Measurements from ENCODE around the gene CHERP.
"Not testable (repeated sequence)": the region's sequence is repeated elsewhere in the genome, so short reads cannot be mapped to it uniquely, and the experiment has no call there.

Gene CHERP

DNA sequence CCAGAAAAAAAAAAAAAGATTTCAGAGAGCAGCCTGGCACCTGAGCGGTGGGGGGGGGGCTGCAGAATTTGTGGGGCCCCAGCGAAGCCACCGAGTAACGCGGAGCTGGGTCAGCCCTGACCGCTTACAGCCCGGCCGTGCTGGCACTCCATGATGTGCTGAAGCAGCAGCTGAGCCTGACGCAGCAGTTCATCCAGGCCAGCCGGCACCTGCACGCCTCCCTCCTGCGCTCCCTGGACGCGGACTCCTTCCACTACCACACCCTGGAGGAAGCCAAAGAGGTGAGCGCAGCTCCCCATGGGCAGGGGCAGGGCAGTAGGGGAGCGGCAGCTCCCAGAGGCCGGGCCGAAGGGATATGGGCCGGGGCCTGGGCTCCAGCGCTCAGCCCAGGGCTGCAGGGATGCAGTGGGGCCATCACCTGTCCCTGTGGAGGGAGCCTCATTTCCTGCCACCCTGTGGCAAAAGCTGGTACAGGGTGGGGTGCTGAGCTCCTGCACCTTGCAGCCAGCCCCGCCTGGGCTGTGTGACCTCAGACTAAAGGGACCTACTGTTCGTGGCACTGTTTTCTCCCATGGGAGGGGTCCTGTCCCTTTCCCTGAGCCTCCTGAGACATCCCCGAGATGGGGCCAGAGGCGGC is 27.7 kb downstream of the CHERP start:
- no peak overlapping the region for H3K4me3 Mint-ChIP-seq
- H3K27me3 Mint-ChIP-seq = no peaks in the 10 kb centered on the region
- H3K9me3 Mint-ChIP-seq = no peaks in the 10 kb centered on the region
- CTCF ChIA-PET = no interaction called here
- peaks cover 20% of the 10 kb centered on the region for H3K36me3 Mint-ChIP-seq
- no peaks in the 10 kb centered on the region for H3K4me1 Mint-ChIP-seq
- no peak for DNase-seq
- no peak overlapping the region for H3K27ac Mint-ChIP-seq

DNA sequence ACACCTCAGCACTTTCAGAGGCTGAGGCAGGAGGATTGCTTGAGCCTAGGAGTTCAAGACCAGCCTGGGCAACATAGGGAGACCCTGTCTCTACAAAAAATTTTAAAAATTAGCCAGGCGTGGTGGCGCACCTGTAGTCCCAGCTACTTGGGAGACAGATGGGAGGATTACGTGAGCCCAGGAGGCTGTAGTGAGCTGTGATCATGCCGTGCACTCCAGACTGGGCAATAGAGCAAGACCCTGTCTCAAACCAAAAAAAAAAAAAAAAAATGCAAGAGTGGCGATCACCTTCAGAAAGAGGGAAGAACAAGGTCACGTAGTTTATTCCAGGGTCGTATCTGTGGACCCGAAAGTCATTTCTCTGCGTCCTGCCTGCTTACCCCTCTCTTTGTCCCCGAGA is 29.6 kb downstream of the CHERP start:
- H3K27ac Mint-ChIP-seq = not testable (repeated sequence)

DNA sequence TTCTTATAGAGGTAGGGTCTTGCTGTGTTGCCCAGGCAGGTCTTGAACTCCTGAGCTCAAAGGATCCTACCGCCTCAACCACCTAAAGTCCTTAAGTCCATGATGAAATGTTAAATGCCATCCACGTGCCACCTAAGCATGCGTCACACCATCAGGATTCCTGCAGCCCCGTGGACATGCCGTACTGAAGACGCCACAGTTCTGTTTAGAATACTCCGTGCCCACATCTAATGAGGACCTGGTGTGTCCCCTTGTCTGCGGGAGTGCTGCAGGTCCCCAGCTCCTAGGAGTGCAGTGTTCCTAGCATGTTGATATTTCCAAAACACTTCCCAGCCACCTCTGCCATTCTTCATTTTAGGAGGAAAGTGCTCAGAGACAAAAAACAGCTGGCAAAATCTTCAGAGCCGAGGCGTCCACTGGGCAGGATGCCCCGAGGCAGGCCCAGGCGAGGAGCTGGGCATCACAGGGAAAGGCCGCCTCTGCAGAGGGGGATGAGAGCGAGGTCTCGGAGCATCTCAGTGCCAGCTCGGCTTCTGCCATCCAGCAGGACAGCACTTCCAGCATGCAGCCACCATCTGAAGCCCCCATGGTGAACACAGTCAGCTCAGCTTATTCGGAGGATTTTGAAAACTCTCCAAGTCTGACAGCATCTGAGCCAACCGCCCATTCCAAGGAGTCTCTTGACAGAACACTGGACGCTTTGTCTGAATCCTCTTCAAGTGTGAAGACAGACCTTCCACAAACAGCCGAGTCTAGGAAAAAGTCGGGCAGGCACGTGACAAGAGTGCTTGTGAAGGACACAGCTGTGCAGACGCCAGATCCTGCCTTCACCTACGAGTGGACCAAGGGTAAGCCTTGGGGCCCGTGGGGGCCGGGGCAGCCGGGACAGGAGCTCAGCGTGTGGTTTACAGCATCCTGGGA is 32.8 kb downstream of the CHERP start:
- H3K4me1 Mint-ChIP-seq = no peaks in the 10 kb centered on the region
- CTCF ChIA-PET = no interaction called here
- H3K27ac Mint-ChIP-seq = no peak overlapping the region

More for the DNA sequence above, 29.6 kb downstream of the CHERP start:
- H3K4me3 Mint-ChIP-seq, H3K27me3 Mint-ChIP-seq, H3K4me1 Mint-ChIP-seq, H3K36me3 Mint-ChIP-seq, CTCF ChIA-PET, DNase-seq, H3K9me3 Mint-ChIP-seq: not testable (repeated sequence)

DNA sequence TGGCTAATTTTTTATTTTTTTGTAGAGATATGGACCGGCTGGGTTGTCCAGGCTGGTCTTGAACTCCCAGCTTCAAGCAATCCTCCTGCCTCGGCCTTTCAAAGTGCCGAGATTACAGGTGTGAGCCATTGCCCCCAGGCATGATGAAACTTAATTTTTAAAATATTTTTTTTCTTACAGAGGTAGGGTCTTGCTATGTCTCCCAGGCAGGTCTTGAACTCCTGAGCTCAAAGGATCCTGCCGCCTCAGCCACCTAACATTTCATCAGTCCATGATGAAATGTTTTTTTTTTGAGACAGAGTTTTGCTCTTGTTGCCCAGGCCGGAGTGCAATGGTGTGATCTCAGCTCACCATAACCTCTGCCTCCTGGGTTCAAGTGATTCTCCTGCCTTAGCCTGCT is 33.7 kb downstream of the CHERP start:
- Mint-ChIP-seq H3K9me3 (no peaks in the 10 kb centered on the region), H3K27me3 (no peaks in the 10 kb centered on the region), H3K36me3 (peaks cover 4% of the 10 kb centered on the region), H3K27ac (no peak overlapping the region), H3K4me3 (no peak overlapping the region), H3K4me1 (no peaks in the 10 kb centered on the region)
- DNase-seq = no peak
- CTCF ChIA-PET = no interaction called here

More for the DNA sequence above, 32.8 kb downstream of the CHERP start:
- peaks cover 3% of the 10 kb centered on the region for H3K36me3 Mint-ChIP-seq
- H3K9me3 Mint-ChIP-seq = no peaks in the 10 kb centered on the region
- no peaks in the 10 kb centered on the region for H3K27me3 Mint-ChIP-seq
- DNase-seq = no peak
- H3K4me3 Mint-ChIP-seq = no peak overlapping the region

DNA sequence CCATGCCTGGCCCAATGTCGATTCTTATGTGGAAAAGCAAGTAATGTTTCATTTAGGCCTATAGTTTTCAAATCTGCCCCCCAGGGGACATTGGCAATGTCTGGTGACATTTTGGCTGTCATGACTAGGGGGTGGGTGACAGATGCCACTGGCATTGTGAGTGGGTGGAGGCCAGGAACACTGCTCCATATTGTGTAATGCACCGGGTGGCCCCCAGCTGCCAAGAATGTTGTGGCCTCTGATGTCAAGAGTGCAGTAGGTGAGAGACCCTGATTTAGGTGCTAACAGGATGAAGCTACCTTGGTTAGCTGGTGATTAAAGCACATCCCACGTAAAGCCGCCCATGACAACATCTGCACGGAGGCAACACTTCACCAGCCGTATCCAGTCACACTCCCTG is 35.3 kb downstream of the CHERP start:
- H3K27me3 Mint-ChIP-seq = no peaks in the 10 kb centered on the region
- no peaks in the 10 kb centered on the region for H3K9me3 Mint-ChIP-seq
- no peak for DNase-seq
- no peak overlapping the region for H3K27ac Mint-ChIP-seq
- no peaks in the 10 kb centered on the region for H3K4me1 Mint-ChIP-seq
- CTCF ChIA-PET = no interaction called here
- peaks cover 4% of the 10 kb centered on the region for H3K36me3 Mint-ChIP-seq
- no peak overlapping the region for H3K4me3 Mint-ChIP-seq

DNA sequence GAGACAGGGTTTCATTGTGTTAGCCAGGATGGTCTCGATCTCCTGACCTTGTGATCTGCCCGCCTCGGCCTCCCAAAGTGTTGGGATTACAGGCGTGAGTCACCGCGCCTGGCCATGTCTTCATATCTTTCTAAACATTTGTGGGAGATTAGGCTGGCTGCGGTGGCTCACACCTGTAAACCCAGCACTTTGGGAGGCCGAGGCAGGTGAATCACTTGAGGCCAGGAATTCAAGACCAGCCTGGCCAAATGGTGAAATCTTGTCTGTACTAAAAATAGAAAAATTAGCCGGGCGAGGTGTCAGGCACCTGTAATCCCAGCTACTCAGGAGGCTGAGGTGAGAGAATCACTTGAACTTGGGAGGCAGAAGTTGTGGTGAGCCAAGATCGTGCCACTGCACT is 36.1 kb downstream of the CHERP start:
- DNase-seq, H3K4me3 Mint-ChIP-seq, H3K27me3 Mint-ChIP-seq, H3K9me3 Mint-ChIP-seq, H3K4me1 Mint-ChIP-seq, H3K36me3 Mint-ChIP-seq, CTCF ChIA-PET, H3K27ac Mint-ChIP-seq: not testable (repeated sequence)

DNA sequence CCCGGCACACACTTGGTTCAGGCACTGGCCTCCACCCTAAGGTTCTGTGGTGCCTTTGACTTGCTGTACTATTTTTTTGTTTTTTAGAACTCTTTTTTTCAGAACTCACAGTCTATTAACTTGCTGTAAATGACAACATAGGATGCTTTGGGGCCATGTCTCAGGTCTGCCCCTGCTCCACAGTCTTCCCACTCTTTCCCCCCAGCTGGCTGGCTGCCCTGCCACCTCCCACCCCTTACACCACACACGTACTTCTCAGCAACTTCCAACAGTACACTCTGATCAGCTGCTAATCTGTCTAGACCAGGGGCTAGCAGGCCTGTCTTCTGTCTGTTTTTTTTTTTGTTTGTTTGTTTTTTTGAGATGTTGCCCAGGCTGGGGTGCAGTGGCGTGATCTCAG is 38.0 kb downstream of the CHERP start:
- no peaks in the 10 kb centered on the region for H3K9me3 Mint-ChIP-seq
- no peak overlapping the region for H3K27ac Mint-ChIP-seq
- H3K36me3 Mint-ChIP-seq = peaks cover 6% of the 10 kb centered on the region
- no peaks in the 10 kb centered on the region for H3K27me3 Mint-ChIP-seq
- CTCF ChIA-PET = interaction anchor here (0.6 to 0.7 kb wide), 2 partner anchors 110 to 241 kb away, joined by 3 read pairs; no protein-coding TSS in a partner anchor
- H3K4me1 Mint-ChIP-seq = no peaks in the 10 kb centered on the region
- H3K4me3 Mint-ChIP-seq = no peak overlapping the region
- DNase-seq = no peak

DNA sequence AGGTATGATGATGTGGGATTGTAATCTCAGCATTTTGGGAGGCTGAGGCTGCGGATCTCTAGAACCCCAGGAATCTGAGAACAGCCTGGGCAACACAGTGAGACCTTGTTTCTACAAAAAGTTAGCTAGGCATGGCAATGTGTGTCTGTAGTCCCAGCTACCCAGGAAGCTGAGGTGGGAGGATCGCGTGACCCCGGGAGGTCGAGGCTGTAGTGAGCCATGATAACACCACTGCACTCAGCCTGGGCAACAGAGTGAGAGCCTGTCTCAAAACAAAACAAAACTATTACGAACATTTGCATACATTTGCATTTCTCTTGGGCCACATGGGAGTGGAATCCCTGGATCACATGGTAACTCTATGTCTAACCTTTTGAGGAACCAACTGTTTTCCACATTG is 44.4 kb downstream of the CHERP start:
- H3K27ac Mint-ChIP-seq = no peak overlapping the region
- CTCF ChIA-PET = no interaction called here
- peaks cover 4% of the 10 kb centered on the region for H3K36me3 Mint-ChIP-seq
- H3K27me3 Mint-ChIP-seq = no peaks in the 10 kb centered on the region
- H3K4me1 Mint-ChIP-seq = peaks cover 28% of the 10 kb centered on the region
- H3K4me3 Mint-ChIP-seq = no peak overlapping the region
- DNase-seq = no peak
- H3K9me3 Mint-ChIP-seq = no peaks in the 10 kb centered on the region

DNA sequence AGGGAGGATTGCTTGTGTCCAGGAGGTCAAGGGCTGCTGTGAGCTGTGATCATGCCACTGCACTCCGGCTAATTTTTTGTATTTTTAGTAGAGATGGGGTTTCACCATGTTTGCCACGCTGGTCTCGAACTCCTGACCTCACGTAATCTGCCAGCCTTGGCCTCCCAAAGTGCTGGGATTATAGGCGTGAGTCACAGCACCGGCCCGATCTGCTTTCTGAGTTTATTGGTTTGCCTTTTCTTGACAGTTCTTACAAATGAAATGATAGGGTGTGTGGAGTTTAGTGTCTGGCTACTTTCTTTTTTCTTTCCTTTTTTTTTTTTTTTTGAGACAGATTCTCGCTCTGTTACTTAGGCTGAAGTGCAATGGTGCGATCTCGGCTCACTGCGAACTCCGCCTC is 45.2 kb downstream of the CHERP start:
- Mint-ChIP-seq H3K27ac (no peak overlapping the region), H3K36me3 (peaks cover 4% of the 10 kb centered on the region), H3K9me3 (no peaks in the 10 kb centered on the region), H3K4me3 (peak overlapping the region; percentile 83), H3K27me3 (no peaks in the 10 kb centered on the region), H3K4me1 (peaks cover 28% of the 10 kb centered on the region)
- no peak for DNase-seq
- CTCF ChIA-PET = no interaction called here

DNA sequence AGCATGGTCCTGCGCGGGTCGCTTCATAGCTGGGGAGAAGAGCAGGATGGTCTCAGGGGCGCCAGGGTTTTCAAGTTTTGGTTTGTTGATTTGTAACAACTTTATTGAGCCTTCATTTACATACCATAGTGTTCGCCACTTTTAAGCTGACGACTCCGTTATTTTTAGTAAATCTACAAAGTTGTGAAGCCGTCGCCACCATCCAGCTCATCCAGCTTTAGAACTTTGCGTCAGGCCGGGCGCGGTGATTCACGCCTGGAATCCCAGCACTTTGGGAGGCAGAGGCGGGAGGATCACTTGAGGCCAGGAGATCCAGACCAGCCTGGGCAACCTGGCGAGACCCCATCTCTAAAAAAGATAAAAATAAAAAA is 45.6 kb downstream of the CHERP start:
- H3K36me3 Mint-ChIP-seq = peaks cover 4% of the 10 kb centered on the region
- CTCF ChIA-PET = no interaction called here
- H3K9me3 Mint-ChIP-seq = no peaks in the 10 kb centered on the region
- H3K4me1 Mint-ChIP-seq = peaks cover 28% of the 10 kb centered on the region
- H3K27ac Mint-ChIP-seq = no peak overlapping the region
- H3K27me3 Mint-ChIP-seq = no peaks in the 10 kb centered on the region
- DNase-seq = no peak
- H3K4me3 Mint-ChIP-seq = peak overlapping the region; percentile 83

DNA sequence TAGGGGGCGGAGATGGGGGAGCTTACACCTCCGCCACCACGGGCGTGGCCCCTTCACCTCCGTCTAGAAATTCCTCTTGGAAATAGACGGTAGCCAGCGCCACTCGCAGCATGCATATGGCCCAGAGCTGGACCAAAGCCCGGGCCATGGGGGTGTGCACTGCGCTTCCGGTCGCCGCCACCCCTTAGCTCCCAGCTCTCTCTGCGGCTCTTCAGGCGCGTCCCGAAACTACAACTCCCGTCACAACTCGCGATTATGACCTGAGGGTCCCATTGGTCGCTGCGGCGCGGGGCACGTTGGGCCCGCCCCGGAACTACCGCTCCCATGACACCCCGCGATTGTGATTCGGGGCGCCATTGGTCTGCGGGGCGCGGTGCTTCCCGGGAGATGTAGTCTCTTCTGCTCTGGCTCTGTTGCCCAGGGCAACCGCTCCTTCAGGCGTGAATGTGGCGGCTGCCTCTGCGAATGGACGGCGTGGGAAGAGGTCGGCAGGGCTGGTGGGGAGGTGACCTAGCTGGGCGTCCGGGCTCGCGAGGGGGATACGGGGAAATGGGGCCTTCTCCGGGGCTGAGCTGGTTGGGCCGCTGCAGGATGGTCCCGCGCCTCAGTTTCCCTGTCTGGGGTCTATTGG is 46.1 kb downstream of the CHERP start, which contains the start of the genes C19orf44 and CALR3:
TSS of gene C19orf44 (plus strand) at position 413 of the 631 bp plus-strand sequence. CDS start 4,399 bp downstream, outside the sequence.
TSS of gene CALR3 (minus strand) at position 186 of the 631 bp plus-strand sequence. CDS start at position 148, 38 bp downstream.
- peak; percentile 99 for DNase-seq
- no peaks in the 10 kb centered on the region for H3K9me3 Mint-ChIP-seq
- CTCF ChIA-PET = interaction anchor here (0.8 kb wide), 1 partner anchor 15 kb away, joined by 3 read pairs; no protein-coding TSS in a partner anchor
- no peaks in the 10 kb centered on the region for H3K27me3 Mint-ChIP-seq
- H3K27ac Mint-ChIP-seq = peak within 1 kb of the TSS; percentile 17
- H3K4me3 Mint-ChIP-seq = peak within 1 kb of the TSS; percentile 83
- peaks cover 1% of the 10 kb centered on the region for H3K36me3 Mint-ChIP-seq
- H3K4me1 Mint-ChIP-seq = peaks cover 28% of the 10 kb centered on the region

DNA sequence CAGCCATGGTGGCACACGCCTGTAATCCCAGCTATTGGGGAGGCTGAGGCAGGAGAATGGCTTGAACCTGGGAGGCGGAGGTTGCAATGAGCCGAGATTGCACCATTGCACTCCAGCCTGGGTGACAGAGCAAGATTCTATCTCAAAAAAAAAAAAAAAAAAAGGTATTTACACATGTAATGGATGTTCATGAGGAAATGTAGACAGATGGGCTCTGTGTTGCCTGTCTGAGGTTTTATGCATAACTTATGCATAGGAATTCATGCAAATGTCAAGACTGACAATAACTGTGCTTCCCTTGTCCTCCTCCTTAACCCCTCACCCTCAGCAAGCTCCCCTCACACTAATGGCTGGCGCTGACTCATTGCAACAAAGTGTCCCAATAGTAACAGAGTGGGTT is 55.8 kb downstream of the CHERP start:
- not testable (repeated sequence) for H3K36me3 Mint-ChIP-seq, H3K4me3 Mint-ChIP-seq, H3K4me1 Mint-ChIP-seq, H3K9me3 Mint-ChIP-seq, H3K27me3 Mint-ChIP-seq, H3K27ac Mint-ChIP-seq, DNase-seq
- CTCF ChIA-PET = interaction anchor here (0.6 to 1.6 kb wide), 2 partner anchors 14 to 851 kb away, joined by 3 read pairs; no protein-coding TSS in a partner anchor

DNA sequence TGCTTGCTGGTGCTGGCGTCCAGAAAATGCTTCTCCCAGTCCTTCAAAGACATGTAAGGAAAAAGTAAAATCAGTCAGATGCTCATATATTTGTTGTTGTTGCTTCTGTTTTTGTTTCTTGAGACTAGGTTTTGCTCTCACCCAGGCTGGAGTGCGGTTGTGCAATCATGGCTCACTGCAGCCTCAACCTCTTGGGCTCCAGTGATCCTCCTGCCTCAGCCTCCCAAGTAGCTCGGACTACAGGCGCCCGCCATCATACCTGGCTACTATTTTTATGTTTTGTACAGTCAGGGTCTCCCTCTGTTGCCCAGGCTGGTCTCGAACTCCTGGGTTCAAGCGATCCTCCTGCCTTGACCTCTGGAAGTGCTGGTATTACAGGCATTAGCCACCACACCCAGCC is 59.5 kb downstream of the CHERP start:
- no peak for DNase-seq
- CTCF ChIA-PET = no interaction called here
- no peak overlapping the region for H3K4me3 Mint-ChIP-seq

DNA sequence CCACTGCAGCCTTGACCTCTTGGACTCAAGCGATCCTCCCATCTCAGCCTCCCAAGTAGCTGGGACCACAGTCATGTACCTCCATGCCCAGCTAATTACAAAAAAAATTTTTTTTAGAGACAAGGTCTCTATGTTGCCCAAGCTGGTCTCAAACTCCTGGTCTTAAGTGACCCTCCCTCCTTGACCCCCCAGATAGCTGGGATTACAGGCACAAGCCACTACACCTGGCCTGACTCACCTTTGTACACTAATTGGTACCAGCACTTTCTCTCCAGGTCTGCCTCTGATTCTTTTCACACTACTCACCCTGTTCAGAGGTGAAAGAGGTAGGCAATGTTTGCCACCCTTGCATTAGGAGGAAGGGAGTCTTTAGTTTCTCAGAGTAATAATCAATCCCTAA is 64.9 kb downstream of the CHERP start:
- no peak for DNase-seq
- Mint-ChIP-seq H3K36me3 (no peaks in the 10 kb centered on the region), H3K4me3 (no peak overlapping the region), H3K27me3 (peaks cover 15% of the 10 kb centered on the region), H3K9me3 (peaks cover 3% of the 10 kb centered on the region), H3K4me1 (no peaks in the 10 kb centered on the region), H3K27ac (no peak overlapping the region)
- CTCF ChIA-PET = no interaction called here

More for the DNA sequence above, 59.5 kb downstream of the CHERP start:
- Mint-ChIP-seq H3K36me3 (no peaks in the 10 kb centered on the region), H3K27ac (no peak overlapping the region), H3K27me3 (peaks cover 15% of the 10 kb centered on the region), H3K4me1 (no peaks in the 10 kb centered on the region), H3K9me3 (no peaks in the 10 kb centered on the region)

All from activated naive CD4-positive, alpha-beta T cell treated with anti-CD3 and anti-CD28 coated beads, Interleukin-2, amount 10 ng/mL, durations not matched to agents 7 days and 5 days (primary cell).